GM18517 (cell line): ENCODE results near the gene LTBR.
A peak's percentile ranks its signal among the peaks of the same experiment; 100 is the strongest.
"Not testable (repeated sequence)": the region's sequence is repeated elsewhere in the genome, so short reads cannot be mapped to it uniquely, and the experiment has no call there.

Experiments used
- ATAC-seq: cut with Tn5 transposase; IDR thresholded peaks from one replicate; pipeline ENCODE4 v1.9.1; 2021; ENCODE audit warnings: mild to moderate bottlenecking, moderate library complexity; ENCODE audit not compliant: unreplicated experiment

Gene LTBR

DNA sequence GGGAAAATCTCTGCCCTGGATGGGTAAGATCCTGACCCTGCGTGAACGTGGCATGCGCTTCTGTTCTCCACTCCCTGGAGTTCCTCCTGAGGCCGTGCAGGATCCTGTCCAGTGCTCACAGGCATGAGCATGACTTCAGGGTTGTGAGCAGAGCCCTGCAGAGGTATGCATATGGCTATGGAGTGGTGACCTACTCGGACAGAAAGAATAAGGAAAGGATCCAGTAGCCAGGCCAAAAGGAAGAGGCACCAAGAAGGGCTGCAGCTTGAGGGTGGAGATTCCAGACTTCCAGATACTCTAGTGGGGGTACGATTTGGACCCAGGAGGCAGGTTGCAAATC is 40.0 kb downstream of the LTBR start:
- ATAC-seq, result no peak

DNA sequence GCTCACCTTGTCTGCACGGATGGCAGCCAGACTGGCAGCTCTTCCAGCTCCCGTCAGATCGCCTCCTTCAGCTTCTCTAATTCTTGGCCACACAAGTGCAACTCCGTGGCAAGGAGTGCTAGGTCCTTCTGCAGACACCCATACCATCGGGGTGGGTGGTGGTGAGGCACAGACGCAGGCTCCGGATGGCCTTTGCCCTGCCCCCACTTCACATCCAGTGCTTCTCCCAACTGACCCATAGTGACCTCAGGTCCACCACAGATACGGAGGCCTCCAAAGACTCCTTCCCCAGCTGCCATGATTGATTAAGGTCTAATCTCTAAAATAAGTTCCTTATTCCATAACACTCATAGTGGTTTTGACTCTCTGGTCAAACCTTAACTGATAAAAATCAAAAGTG is 40.9 kb downstream of the LTBR start:
- ATAC-seq, result no peak

DNA sequence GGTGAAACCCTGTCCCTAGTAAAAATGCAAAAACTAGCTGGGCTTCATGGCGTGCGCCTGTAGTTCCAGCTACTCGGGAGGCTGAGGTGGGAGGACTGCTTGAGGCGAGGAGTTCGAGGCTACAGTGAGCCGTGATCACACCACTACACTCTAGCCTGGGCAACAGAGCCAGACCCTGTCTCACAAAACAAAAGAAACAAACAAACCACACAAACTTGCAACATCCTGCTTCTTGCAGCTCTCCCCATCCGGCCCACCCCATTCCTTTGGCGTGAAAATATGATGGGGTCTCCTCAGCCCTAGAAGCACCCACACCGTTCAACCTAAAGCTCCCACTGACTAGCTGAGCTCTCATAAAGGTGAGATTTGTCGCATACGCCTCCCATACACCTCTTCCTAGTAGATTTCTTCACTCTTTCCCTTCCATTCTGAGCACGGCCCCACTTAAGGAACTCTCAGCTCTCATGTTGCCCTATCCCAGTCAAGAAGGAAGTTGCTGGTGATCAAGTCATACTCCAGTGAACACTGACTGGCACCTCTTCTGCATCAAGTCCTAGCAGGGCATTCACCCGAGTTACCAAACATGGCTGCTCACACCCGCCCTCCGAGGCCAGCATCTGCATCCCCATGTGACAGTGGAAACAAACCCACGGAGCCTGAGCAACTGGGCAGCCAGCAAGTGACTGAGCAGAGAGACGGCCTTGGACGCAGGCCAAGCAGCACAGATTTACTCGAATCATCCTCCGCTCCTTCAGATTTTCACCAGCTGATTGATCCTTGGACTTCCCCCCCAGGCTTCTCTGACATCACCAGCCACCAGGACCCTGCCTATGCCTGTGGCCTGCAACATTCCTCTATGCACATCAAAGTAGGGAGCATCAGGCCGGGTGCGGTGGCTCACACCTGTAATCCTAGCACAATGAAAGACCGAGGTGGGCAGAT is 41.9 kb downstream of the LTBR start:
- ATAC-seq, result no peak

DNA sequence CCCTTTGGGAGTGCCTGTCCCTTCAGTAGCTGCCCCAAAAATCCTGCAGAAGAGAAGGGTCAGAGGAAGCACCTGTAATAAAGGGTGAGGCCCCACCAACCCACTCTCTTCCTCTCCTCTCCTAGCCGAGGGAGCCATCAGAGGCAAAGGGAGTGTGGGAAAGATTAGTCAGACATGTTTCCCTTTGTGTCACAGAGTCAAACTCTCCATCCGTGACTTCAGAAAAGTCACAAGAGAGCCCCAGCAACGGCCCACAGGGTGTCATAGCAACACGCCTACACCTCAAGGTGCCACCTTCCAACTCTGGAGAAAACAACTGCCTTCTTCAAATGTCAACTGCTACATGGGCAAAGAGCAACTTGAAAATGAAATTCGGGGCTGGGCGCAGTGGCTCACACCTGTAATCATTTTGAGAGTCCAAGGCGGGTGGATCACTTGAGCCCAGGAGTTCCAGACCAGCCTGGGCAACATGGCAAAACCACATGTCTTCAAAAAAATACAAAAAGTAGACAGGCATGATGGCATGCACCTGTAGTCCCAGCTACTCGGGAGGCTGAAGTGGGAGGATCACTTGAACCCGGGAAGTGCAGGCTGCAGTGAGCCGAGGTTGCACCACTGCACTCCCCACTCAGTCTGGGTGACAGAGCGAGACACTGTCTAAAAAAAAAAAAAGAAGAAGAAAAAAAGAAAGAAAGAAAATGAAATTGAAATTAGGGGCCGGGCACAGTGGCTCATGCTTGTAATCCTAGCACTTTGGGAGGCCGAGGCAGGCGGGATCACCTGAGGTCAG is 43.1 kb downstream of the LTBR start:
- ATAC-seq, result peak; percentile 63

DNA sequence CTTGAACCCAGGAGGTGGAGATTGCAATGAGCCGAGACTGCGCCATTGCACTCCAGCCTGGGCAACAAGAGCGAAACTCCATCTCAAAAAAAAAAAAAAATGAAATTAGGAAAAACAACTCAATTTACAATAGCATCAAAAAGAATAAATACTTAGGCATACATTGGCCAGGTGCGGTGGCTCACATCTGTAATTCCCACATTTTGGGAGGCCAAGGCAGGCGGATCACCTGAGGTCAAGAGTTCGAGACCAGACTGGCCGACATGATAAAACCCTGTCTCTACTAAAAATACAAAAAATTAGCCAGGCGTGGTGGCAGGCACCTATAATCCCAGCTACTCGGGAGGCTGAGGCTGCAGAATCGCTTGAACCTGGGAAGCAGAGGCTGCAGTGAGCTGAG is 43.8 kb downstream of the LTBR start:
- ATAC-seq, result not testable (repeated sequence)

DNA sequence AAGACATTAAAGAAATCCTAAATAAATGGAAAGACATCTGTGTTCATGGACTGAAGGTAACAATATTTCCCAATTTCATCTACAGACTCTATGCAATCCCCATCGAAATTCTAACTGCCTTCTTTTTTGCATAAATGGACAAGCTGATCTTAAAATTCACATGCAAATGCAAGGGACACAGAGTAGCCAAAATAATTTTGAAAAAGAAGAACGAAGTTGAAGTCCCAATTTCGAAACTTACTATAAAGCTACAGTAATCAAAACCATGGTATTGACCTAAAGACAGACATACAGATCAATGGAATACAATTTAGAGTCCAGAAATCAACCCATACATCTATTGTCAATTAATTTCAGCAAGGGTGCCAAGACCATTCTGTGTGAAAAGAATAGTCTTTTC is 44.4 kb downstream of the LTBR start:
- no peak for ATAC-seq

DNA sequence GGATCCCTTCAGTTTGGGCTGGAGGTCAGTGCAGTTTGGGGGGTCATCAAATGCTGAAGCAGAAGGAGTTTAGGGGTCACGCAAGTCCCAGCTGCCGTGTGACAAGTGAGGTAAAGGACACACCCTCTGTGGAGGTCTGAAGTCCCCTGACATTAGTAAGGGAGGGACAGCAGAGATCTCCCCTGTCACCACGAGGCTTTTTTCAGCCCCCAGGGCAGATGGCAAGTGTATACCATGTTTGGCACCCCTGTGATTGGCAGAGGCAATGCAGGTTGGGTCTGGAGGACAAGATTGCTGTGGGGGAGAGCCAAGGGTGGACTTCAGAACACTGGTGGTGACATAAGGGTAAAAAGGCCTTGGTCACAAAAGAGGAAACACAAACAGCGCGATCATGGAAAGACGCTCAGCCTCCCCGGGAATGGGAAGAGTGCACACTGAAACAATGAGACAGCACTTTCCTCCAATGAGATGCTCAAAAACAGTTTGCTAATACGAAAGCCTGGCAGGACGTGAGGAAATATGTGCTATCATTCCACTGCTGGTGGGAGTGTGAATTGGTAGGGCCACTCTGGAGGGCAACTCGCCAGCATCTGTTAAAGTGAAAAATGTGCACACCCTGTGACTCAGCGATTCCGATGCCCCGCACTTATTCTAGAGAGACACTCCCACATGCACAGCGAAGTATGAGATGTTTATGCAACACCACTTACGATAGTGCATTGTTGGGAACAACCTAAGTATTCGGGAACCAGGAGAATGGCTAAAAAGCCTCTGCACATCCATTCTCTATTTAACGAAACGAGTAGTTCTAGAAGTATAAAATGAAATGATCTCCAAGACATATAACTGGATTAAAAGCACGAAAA is 46.4 kb downstream of the LTBR start:
- no peak for ATAC-seq

DNA sequence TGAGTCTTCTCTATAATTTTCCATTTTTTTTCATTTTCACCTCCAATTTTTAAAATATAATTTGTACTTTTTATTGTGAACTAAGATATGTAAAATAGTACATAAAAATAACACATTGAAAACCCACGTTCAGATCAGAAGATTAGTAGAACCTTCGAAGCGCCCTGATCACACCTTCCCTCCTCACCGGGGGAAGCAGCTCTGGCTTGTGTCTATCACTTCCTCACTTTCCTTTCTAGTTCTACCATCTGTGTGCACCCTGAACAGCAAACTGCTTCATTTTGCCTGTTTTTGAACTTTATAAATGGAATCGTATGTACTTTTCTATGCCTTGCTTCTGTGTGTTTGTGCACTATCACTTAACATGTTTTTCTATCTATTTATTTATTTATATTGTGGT is 49.0 kb downstream of the LTBR start:
- ATAC-seq, result no peak

GRCh38 chr12:6434205-6435140 is 50.5 kb downstream of the LTBR start:
- no peak for ATAC-seq

GRCh38 chr12:6435961-6436715 is 52.2 kb downstream of the LTBR start:
- ATAC-seq, result no peak

GRCh38 chr12:6437586-6437985 is 53.6 kb downstream of the LTBR start:
- ATAC-seq, result no peak

GRCh38 chr12:6438345-6438744 is 54.4 kb downstream of the LTBR start:
- no peak for ATAC-seq

- no peak for ATAC-seq
Measured at GRCh38 chr12:6440391-6440790, 56.4 kb downstream of the LTBR start.
